ENCODE data around the gene HSD17B8.

- TF ChIP-seq CTCF (optimal IDR thresholded peaks at IDR 0.05 in 1 of 3, IDR thresholded peaks at IDR 0.05 in 1 of 3, conservative IDR thresholded peaks at IDR 0.05 in 1 of 3; ENCODE audit: extremely low read depth in 1 of 3, insufficient read depth in 2 of 3, low read length in 3 of 3) = no peak
- TF ChIP-seq EZH2 (IDR thresholded peaks at IDR 0.05; ENCODE audit: low read length) = no peak
These were observed 3.2 kb downstream of the HSD17B8 start for GRCh38 chr6:33207552-33208090.

All from keratinocyte (primary cell).